Keratinocyte (primary cell): ENCODE results near the gene FAM162B. TPM values are rescaled to one million over a fixed set of nuclear protein-coding genes. Genes with fewer than 3 reads are reported as not detected.

Experiments used
- DNase-seq: peaks from one replicate; pipeline ENCODE4 v3.0.0-alpha.2; 2011; ENCODE audit warnings: low read depth, missing footprints, low spot score
- FAIRE-seq: peaks from 2 replicates; lab custom pipeline; 2011; peaks lifted over from hg19 to GRCh38; lab: Jason Lieb, UNC
- H2AFZ ChIP-seq: 2 replicates; pipeline ENCODE4 v1.6.0; 2012; ENCODE audit warnings: low read length, control low read depth, inconsistent platforms; ENCODE audit not compliant: control insufficient read depth
- H3K27ac ChIP-seq: 2 replicates; pipeline ENCODE4 v1.5.1; 2011; ENCODE audit warnings: low read length; ENCODE audit not compliant: control insufficient read depth, insufficient read depth
- H3K27me3 ChIP-seq: 3 replicates; pipeline ENCODE4 v1.6.0; 2011; ENCODE audit warnings: low read length; ENCODE audit not compliant: control insufficient read depth, insufficient read depth; ENCODE audit errors: extremely low read depth
- H3K36me3 ChIP-seq, 2 experiments: 2 replicates in 1 of 2; 3 replicates in 1 of 2; pipeline ENCODE4 v1.5.1; 2011; ENCODE audit warnings: low read length in 2 of 2, mild to moderate bottlenecking in 1 of 2; ENCODE audit not compliant: control insufficient read depth in 2 of 2, insufficient read depth in 2 of 2; ENCODE audit errors: extremely low read depth in 1 of 2
- H3K4me1 ChIP-seq: 3 replicates; pipeline ENCODE4 v1.5.1; 2011; ENCODE audit warnings: low read length; ENCODE audit not compliant: control insufficient read depth, insufficient read depth; ENCODE audit errors: extremely low read depth
- H3K4me2 ChIP-seq: 3 replicates; pipeline ENCODE4 v1.6.0; 2011; ENCODE audit warnings: low read depth, low read length; ENCODE audit not compliant: control insufficient read depth, insufficient read depth; ENCODE audit errors: extremely low read depth
- H3K4me3 ChIP-seq, 3 experiments: fragments of 200-600 bp in 1 of 3; sonication (generic) in 1 of 3; 2 replicates in 2 of 3; 3 replicates in 1 of 3; pipeline ENCODE4 v1.5.1; 2011 to 2016; ENCODE audit warnings: low read length in 3 of 3, mild to moderate bottlenecking in 3 of 3, control low read depth in 2 of 3, inconsistent platforms in 1 of 3, low read depth in 1 of 3, mixed read lengths in 1 of 3, mixed run types in 1 of 3, moderate library complexity in 1 of 3; ENCODE audit not compliant: control insufficient read depth in 2 of 3, insufficient read depth in 2 of 3; ENCODE audit errors: extremely low read depth in 1 of 3
- H3K79me2 ChIP-seq: 2 replicates; pipeline ENCODE4 v1.6.0; 2012; ENCODE audit warnings: low read length; ENCODE audit not compliant: control insufficient read depth, insufficient read depth
- H3K9ac ChIP-seq: 3 replicates; pipeline ENCODE4 v1.6.0; 2011; ENCODE audit warnings: low read length; ENCODE audit not compliant: control insufficient read depth, insufficient read depth; ENCODE audit errors: extremely low read depth
- H3K9me1 ChIP-seq: 3 replicates; pipeline ENCODE4 v1.6.0; 2011; ENCODE audit warnings: low read length; ENCODE audit not compliant: control insufficient read depth, insufficient read depth; ENCODE audit errors: extremely low read depth
- H3K9me3 ChIP-seq: 2 replicates; pipeline ENCODE4 v1.5.1; 2012; ENCODE audit warnings: low read depth, low read length; ENCODE audit not compliant: control insufficient read depth
- H4K20me1 ChIP-seq: 3 replicates; pipeline ENCODE4 v1.6.0; 2011; ENCODE audit warnings: low read length; ENCODE audit not compliant: control insufficient read depth, insufficient read depth; ENCODE audit errors: extremely low read depth
- EZH2 ChIP-seq: IDR thresholded peaks from one replicate; pipeline ENCODE4 v1.6.1; 2012; ENCODE audit warnings: inconsistent platforms, mild to moderate bottlenecking, low read length, moderate library complexity
- dilution Hi-C: fragments of 300-500 bp; cut with MboI; formaldehyde crosslinking; loops from one replicate; pipeline ENCODE4 v1.7.0; 2020; ENCODE audit warnings: low sequenced_read_pairs; ENCODE audit not compliant: extremely low pct_ligation_motif_present
- polyA plus RNA-seq, 5 experiments: library from polyadenylated mRNA; depleted of rRNA in 3 of 5; stranded (reverse) in 3 of 5; stranded (forward) in 1 of 5; unstranded in 1 of 5; fragments of >200 nt; gene quantifications; 1 replicate in 1 of 5; 2 replicates in 3 of 5; 3 replicates in 1 of 5; pipeline versions ENCODE4 v1.2.1 to v1.2.3, GENCODE V29; 2011 to 2012; ENCODE audit warnings: missing spikeins in 2 of 5, low read depth in 1 of 5, low replicate concordance in 1 of 5
- TF ChIP-seq, protein P1 (sequence below), 3 experiments: IDR thresholded peaks in 1 of 3; conservative IDR thresholded peaks in 1 of 3; optimal IDR thresholded peaks in 1 of 3; 2 replicates in 2 of 3; 3 replicates in 1 of 3; pipeline versions ENCODE3 to v1.5.1; 2011; ENCODE audit warnings: low read length in 3 of 3, mild to moderate bottlenecking in 3 of 3, moderate library complexity in 2 of 3, control low read depth in 1 of 3, inconsistent platforms in 1 of 3; ENCODE audit not compliant: insufficient read depth in 2 of 3; ENCODE audit errors: extremely low read depth in 1 of 3

FAM162B gene
- polyA plus RNA-seq, 1 donor (not counting 4 experiments of a cell fraction or from before 2014, with no cell fraction given) = not detected

DNA sequence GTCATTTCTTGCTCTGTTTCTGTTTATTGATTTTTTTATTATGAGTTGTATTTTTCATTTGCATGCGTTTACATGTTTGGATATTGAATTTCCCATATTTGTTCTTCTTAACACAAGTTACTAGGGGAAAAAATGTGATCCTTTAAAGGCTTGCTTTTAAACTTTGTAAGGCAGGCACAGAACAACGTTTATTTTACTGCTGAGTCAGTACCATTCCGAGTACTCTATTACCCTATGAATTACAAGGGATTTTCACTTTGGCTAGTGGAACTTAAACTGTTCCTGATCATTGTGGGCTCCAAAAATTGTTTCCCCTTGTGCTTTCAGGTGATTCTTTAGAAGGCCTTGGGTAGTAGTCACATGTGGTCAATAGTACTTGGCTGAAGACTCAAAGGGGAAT, 28.5 kb downstream of the FAM162B start:
- Histone ChIP-seq H3K9me3 (no peaks in the 10 kb centered on the region), H3K36me3 (no peaks in the 10 kb centered on the region), H3K9ac (no peak overlapping the region), H3K27ac (no peak overlapping the region), H2AFZ (no peak overlapping the region), H4K20me1 (no peaks in the 10 kb centered on the region), H3K9me1 (no peaks in the 10 kb centered on the region), H3K4me1 (no peaks in the 10 kb centered on the region), H3K4me3 (no peak overlapping the region), H3K4me2 (no peak overlapping the region), H3K79me2 (no peaks in the 10 kb centered on the region), H3K27me3 (no peaks in the 10 kb centered on the region)
- FAIRE-seq = no peak
- dilution Hi-C loops = no loop called here
- DNase-seq = no peak
- TF ChIP-seq, protein P1, sequence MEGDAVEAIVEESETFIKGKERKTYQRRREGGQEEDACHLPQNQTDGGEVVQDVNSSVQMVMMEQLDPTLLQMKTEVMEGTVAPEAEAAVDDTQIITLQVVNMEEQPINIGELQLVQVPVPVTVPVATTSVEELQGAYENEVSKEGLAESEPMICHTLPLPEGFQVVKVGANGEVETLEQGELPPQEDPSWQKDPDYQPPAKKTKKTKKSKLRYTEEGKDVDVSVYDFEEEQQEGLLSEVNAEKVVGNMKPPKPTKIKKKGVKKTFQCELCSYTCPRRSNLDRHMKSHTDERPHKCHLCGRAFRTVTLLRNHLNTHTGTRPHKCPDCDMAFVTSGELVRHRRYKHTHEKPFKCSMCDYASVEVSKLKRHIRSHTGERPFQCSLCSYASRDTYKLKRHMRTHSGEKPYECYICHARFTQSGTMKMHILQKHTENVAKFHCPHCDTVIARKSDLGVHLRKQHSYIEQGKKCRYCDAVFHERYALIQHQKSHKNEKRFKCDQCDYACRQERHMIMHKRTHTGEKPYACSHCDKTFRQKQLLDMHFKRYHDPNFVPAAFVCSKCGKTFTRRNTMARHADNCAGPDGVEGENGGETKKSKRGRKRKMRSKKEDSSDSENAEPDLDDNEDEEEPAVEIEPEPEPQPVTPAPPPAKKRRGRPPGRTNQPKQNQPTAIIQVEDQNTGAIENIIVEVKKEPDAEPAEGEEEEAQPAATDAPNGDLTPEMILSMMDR (optimal IDR thresholded peaks at IDR 0.05 in 1 of 3, IDR thresholded peaks at IDR 0.05 in 1 of 3, conservative IDR thresholded peaks at IDR 0.05 in 1 of 3; ENCODE audit: extremely low read depth in 1 of 3, insufficient read depth in 2 of 3, low read length in 3 of 3) = no peak
- no peak for TF ChIP-seq EZH2

DNA sequence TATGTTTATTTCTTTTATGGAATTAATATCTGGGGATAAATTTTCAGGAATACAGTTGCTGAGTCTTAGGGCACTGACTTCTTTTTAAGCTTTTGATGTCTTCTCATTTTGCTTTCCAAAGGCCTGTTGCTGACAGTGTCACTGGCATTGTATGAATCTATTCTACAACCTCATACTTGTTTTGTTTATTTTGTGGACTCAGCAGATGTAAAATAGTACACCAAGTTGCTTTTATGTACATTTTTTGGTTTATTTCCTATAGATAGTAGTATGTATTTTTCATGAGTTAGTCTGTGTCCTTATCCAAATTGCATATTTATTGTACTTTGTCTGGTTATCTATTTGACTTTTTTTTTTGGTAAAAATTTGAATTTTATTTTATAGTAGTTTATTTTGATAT, 35.0 kb downstream of the FAM162B start:
- Histone ChIP-seq H3K4me1 (no peaks in the 10 kb centered on the region), H4K20me1 (no peaks in the 10 kb centered on the region), H3K9me1 (no peaks in the 10 kb centered on the region), H3K4me3 (no peak overlapping the region), H3K4me2 (no peak overlapping the region), H3K27ac (no peak overlapping the region), H2AFZ (no peak overlapping the region), H3K9ac (no peak overlapping the region), H3K79me2 (no peaks in the 10 kb centered on the region), H3K9me3 (no peaks in the 10 kb centered on the region), H3K27me3 (no peaks in the 10 kb centered on the region), H3K36me3 (no peaks in the 10 kb centered on the region)
- dilution Hi-C loops = no loop called here
- FAIRE-seq (no peak), DNase-seq (no peak)
- TF ChIP-seq EZH2 = no peak
- TF ChIP-seq, protein P1 (optimal IDR thresholded peaks at IDR 0.05 in 1 of 3, IDR thresholded peaks at IDR 0.05 in 1 of 3, conservative IDR thresholded peaks at IDR 0.05 in 1 of 3; ENCODE audit: extremely low read depth in 1 of 3, insufficient read depth in 2 of 3, low read length in 3 of 3) = no peak
